ENCODE measurements around the gene NUDT19.
"Not testable (repeated sequence)": the region's sequence is repeated elsewhere in the genome, so short reads cannot be mapped to it uniquely, and the experiment has no call there.

NUDT19 gene

GRCh38 chr19:32702010-32702409 lies 10.4 kb downstream of the NUDT19 start:
- no peaks in the 10 kb centered on the region for H3K27me3 Mint-ChIP-seq (ENCODE audit: low read depth)
- no peak overlapping the region for H3K27ac Mint-ChIP-seq
- H3K4me3 Mint-ChIP-seq, result no peak overlapping the region
- peaks cover 93% of the 10 kb centered on the region for H3K36me3 Mint-ChIP-seq (ENCODE audit: low read depth)
- TF ChIP-seq, protein P1, sequence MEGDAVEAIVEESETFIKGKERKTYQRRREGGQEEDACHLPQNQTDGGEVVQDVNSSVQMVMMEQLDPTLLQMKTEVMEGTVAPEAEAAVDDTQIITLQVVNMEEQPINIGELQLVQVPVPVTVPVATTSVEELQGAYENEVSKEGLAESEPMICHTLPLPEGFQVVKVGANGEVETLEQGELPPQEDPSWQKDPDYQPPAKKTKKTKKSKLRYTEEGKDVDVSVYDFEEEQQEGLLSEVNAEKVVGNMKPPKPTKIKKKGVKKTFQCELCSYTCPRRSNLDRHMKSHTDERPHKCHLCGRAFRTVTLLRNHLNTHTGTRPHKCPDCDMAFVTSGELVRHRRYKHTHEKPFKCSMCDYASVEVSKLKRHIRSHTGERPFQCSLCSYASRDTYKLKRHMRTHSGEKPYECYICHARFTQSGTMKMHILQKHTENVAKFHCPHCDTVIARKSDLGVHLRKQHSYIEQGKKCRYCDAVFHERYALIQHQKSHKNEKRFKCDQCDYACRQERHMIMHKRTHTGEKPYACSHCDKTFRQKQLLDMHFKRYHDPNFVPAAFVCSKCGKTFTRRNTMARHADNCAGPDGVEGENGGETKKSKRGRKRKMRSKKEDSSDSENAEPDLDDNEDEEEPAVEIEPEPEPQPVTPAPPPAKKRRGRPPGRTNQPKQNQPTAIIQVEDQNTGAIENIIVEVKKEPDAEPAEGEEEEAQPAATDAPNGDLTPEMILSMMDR (IDR thresholded peaks at IDR 0.05; ENCODE audit: unreplicated experiment in 3 of 3), result no peak
- no peaks in the 10 kb centered on the region for H3K4me1 Mint-ChIP-seq
- H3K9me3 Mint-ChIP-seq, result peaks cover 58% of the 10 kb centered on the region

GRCh38 chr19:32704006-32704405 lies 12.4 kb downstream of the NUDT19 start:
- not testable (repeated sequence) for H3K27ac Mint-ChIP-seq; H3K4me1 Mint-ChIP-seq; H3K4me3 Mint-ChIP-seq; H3K27me3 Mint-ChIP-seq (ENCODE audit: low read depth)
- Mint-ChIP-seq H3K9me3 (peaks cover 52% of the 10 kb centered on the region), H3K36me3 (ENCODE audit: low read depth) (peaks cover 84% of the 10 kb centered on the region)

DNA sequence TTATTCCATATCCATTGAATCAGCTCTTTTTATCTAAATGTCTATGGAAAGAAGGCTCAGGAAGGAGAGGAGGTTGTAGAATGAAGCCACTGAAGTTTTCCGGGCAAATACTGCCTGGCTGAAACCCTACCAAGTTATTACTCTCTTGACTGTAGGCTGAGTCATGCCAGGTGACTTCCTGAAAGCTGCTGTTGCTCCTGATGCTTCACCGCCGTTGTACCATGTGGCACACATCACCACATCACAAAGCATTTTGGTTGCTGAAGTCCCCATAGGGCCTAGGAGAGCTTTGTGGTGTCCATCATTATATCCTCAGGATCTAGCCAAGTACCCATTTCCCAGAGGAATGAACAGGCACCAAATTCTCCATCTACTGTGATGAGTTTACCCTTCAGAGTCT lies 16.8 kb downstream of the NUDT19 start:
- H3K4me3 Mint-ChIP-seq, result no peak overlapping the region
- H3K9me3 Mint-ChIP-seq, result peaks cover 32% of the 10 kb centered on the region
- H3K4me1 Mint-ChIP-seq, result no peaks in the 10 kb centered on the region
- no peak overlapping the region for H3K27ac Mint-ChIP-seq
- peaks cover 61% of the 10 kb centered on the region for H3K36me3 Mint-ChIP-seq (ENCODE audit: low read depth)
- TF ChIP-seq, protein P1 (IDR thresholded peaks at IDR 0.05; ENCODE audit: unreplicated experiment in 3 of 3), result no peak
- no peaks in the 10 kb centered on the region for H3K27me3 Mint-ChIP-seq (ENCODE audit: low read depth)

GRCh38 chr19:32709032-32709431 lies 17.4 kb downstream of the NUDT19 start:
- Mint-ChIP-seq H3K9me3 (peaks cover 28% of the 10 kb centered on the region), H3K4me3 (no peak overlapping the region), H3K36me3 (ENCODE audit: low read depth) (peaks cover 62% of the 10 kb centered on the region), H3K4me1 (no peaks in the 10 kb centered on the region), H3K27ac (no peak overlapping the region), H3K27me3 (ENCODE audit: low read depth) (no peaks in the 10 kb centered on the region)
- TF ChIP-seq, protein P1 (IDR thresholded peaks at IDR 0.05; ENCODE audit: unreplicated experiment in 3 of 3), result no peak

DNA sequence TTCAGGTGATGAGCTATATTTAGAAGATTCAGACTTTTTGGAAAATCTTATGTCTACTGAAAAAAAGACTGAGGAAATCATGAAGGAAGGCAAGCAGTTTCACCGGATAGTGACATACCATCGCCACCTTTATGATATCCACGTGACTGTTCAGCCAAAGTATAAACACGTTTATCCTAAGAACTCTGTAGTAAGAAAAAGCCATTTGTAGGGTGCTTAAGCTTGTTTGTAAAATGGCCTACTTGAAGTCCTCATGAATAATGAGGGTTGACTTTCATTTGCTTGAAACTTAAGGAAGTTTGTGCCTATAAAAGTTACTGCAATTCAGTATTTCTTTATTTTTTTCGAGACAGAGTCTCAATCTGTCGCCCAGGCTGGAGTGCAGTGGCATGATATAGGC lies 20.1 kb downstream of the NUDT19 start:
- Mint-ChIP-seq H3K27ac (no peak overlapping the region), H3K27me3 (ENCODE audit: low read depth) (no peaks in the 10 kb centered on the region)

GRCh38 chr19:32716203-32716602 lies 24.6 kb downstream of the NUDT19 start:
- not testable (repeated sequence) for H3K27ac Mint-ChIP-seq; H3K4me1 Mint-ChIP-seq; H3K9me3 Mint-ChIP-seq; H3K4me3 Mint-ChIP-seq; H3K27me3 Mint-ChIP-seq (ENCODE audit: low read depth)
- peaks cover 34% of the 10 kb centered on the region for H3K36me3 Mint-ChIP-seq (ENCODE audit: low read depth)

More for the DNA sequence above, 20.1 kb downstream of the NUDT19 start:
- TF ChIP-seq, protein P1 (IDR thresholded peaks at IDR 0.05; ENCODE audit: unreplicated experiment in 3 of 3), result no peak
- Mint-ChIP-seq H3K36me3 (ENCODE audit: low read depth) (peaks cover 49% of the 10 kb centered on the region), H3K9me3 (peaks cover 13% of the 10 kb centered on the region), H3K4me3 (no peak overlapping the region), H3K4me1 (no peaks in the 10 kb centered on the region)

GRCh38 chr19:32717496-32717895 lies 25.9 kb downstream of the NUDT19 start:
- TF ChIP-seq, protein P1 (IDR thresholded peaks at IDR 0.05; ENCODE audit: unreplicated experiment in 3 of 3), result no peak
- Mint-ChIP-seq H3K4me3 (no peak overlapping the region), H3K36me3 (ENCODE audit: low read depth) (peaks cover 32% of the 10 kb centered on the region), H3K27ac (no peak overlapping the region), H3K4me1 (no peaks in the 10 kb centered on the region), H3K9me3 (peaks cover 2% of the 10 kb centered on the region), H3K27me3 (ENCODE audit: low read depth) (no peaks in the 10 kb centered on the region)
